DMS53 (cell line): ENCODE data around the gene CYP1B1.
A peak's percentile ranks its signal among the peaks of the same experiment; 100 is the strongest.

Experiments
- DNase-seq: peaks from one replicate; lab custom pipeline; 2025; lab: John Stamatoyannopoulos, UW

Gene CYP1B1

GRCh38 chr2:38074764-38075506, 1.0 kb downstream of the CYP1B1 start:
- DNase-seq: peak; percentile 71

DNA sequence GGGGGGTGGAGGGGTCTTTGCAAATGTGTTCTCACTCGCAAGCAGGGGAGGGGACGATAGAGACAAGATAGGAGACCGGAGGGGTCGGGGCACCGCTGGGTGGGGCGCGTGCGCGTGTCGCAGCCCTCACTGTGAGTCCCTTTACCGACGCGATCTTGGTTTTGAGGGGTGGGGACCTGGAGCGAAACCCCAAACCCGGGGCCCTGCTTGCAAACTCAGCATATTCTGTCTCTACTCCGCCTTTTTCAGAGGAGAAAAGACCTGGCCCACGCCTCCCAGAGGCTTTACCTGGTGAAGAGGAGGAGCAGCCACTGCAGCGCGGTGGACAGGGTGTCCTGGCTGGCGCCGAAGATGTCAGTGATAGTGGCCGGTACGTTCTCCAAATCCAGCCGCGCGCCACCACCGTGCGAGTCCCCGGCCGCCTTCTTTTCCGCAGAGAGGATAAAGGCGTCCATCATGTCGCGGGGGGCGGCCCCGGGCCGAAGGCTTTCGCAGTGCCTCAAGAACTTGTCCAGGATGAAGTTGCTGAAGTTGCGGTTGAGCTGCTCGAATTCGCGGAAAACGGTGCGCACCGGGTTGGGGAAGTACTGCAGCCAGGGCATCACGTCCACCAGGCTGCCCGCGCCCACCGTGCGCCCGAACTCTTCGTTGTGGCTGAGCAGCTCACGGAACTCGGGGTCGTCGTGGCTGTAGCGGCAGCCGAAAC, 1.7 kb downstream of the CYP1B1 start:
- DNase-seq: peak; percentile 36

GRCh38 chr2:38073211-38074057, 2.5 kb downstream of the CYP1B1 start:
- DNase-seq: no peak

DNA sequence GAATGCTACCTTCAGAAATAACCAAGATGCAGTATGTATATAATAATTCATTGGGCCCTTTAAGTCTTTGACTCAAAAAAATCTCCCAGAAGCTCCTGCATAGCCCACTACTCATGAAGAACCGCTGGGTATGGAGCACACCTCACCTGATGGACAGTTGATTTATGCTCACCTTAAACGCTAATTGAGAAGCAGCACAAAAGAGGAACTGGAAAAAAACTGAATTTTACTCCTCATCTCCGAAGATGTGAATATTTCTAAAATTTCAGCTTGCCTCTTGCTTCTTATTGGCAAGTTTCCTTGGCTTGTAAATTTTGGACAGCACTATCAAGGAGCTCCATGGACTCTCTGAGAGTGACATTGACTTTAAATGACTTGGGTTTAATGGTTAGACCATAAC, 5.5 kb downstream of the CYP1B1 start:
- no peak for DNase-seq

DNA sequence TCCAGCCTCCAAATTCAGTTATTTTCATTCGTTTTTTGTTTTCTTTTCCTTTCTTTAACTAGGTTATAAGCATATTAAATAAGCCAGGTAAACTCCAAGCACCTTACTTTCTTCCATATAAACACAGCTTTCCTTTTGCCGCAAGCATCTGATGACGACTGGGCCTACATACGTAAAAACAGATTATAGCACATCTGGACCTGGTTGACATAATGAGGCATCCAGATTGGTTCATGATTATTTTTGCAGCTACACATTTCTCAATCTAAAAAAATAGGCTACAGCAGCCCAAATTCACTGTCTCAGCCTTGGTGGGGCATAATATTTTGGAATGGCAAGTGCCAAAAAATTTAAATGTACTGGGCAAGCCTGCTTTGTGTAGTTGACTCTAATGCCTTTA, 7.7 kb downstream of the CYP1B1 start:
- no peak for DNase-seq

DNA sequence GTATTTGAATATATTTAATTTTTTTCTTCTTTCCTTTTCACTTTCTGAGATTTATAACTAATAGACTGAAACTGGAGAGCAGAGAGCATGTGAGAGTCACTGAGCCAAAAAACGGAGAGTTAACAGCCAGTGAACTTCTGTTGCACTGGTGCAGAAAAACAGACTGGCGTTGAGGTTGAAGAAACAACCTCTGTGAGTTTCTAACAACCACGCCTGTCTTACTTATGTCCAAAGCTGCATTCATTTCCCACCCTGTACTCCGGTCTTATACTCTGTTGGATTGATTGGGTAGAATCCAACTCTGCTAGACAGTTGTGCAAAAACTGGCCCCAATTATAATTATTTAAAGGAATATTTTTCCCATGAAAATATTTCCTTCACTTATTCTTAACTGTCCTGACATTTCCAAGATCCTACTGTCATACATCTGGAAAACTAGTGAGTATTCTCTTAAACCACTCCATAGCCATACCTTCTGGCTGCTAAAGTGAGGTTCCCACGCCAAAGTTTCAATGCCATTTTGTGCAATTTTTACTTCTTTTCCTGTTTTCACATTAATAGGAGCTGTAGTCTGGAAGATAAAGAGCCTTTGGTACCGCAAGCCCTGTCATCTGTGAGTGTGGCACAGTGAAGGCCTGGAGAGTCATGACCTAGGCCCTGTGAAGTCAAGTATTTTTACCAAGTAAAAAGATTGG, 9.4 kb downstream of the CYP1B1 start:
- no peak for DNase-seq

DNA sequence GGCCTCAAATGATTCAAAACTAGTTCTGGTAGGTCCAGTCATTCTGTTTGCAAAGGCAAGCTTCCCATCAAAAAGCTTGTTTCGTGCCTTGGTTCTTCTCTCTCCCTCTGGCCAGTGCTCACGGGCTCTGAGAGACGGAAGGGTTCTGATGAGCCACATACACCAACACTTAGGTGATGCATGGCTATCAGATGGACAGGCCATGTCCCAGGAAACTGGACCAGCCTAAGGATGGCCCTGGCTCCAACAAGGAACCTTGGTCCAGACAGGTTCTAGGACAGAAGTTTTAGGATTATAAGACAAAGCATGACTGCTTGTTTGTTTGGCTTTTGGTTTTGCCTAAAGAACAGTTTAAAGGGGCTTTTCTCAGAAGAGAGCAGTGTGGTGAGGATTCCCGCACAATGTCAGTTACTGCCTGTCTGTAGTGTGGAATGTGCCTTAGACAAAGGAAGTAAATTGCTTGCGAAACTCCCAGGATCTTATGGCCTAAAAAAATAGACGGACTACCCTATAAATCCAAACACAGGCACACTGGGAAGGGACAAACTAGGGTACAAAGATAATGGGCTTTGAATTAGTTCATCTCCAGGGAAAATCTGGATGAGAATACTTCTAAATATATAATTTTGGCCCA, 10.3 kb downstream of the CYP1B1 start:
- no peak for DNase-seq

DNA sequence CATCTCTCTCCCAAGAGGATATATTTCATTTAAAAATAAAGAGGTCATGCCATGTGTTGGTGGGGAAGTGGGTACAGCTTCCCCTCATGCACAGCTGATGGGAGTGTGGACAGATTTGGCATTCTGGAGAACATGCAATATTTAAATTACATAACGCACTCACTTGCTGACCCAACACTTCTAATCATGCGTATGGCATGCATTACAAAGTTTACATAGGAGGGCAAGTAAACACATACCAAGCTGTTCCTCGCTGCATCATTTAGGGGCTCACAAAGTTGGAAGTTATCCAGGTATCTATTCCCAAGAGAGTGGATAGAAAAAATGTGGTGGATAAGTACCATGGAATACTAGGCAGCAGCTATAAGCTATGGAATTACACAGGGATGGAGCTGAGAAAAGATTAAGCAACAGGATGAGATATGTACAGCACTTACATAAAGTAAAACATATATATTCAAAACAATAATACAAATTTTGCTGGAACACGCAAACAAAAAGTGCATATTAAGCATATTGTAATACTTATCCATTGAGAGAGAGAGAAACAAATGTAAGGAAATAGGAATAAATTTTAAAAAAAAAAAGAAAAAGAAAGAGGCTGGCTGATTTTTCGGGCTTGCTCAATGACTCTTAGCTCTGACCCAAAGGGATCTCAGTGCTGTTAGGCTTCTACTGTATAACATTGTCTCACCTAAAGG, 11.0 kb downstream of the CYP1B1 start:
- DNase-seq: no peak

DNA sequence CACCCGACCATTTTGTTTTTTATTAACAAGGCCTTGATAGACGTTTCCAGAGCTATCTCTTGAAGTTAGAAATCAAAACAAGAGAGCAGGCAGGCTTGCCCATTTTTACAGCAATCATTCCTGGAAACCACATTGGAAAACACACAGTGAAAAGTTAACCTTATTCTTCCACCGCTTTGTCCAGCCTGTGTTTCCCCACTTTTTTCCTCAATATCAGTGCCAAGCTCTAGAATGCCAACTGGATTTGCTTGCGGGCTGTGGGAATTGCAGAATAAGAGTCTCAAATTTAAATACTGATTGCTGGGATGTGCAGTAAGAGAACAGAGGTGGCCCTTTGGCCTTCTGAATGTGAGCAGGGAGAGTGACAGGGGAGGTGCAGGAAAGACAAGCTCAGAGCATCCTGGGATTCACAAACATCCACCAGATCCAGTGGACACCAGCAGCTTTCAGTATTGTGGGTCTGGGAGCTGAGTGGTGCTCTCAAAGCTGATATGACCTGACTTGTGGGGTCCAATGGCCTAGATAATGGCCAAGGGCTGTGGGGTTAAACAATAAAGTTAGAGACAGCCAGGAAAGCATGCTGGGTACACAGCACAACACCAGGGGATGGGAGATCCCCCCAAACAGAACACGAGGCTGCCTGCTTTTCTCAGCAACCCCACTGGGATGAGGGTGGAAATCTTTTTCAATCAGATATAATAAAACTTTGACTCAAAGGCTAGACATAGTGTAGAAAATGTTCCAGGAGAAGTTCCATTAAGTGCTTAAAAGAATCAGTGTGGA, 15.5 kb downstream of the CYP1B1 start:
- no peak for DNase-seq

- no peak for DNase-seq
These were observed 18.1 kb downstream of the CYP1B1 start for GRCh38 chr2:38057651-38058410.

DNA sequence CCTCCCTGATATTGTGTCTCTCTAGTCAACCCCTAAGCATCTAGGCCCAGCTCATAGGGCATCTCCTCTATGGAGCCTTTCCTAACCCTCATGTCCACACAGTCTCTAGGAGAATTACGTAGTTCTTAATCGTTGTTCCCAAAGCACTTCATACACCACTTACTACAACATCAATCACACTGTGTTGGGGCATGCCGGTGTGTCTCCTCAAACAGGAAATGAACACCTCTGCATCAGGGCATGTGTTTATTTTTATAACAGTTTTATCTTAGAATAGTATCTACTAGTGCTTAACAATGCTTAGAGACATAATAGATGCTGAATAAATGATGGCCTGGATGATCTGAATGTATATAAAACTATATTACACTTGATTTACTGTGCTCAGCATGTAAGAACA, 19.7 kb downstream of the CYP1B1 start:
- DNase-seq: no peak

- no peak for DNase-seq
These were observed 30.1 kb downstream of the CYP1B1 start for GRCh38 chr2:38045811-38046210.

GRCh38 chr2:38039121-38039910, 36.6 kb downstream of the CYP1B1 start:
- DNase-seq: no peak

GRCh38 chr2:38038682-38039081, 37.3 kb downstream of the CYP1B1 start:
- DNase-seq: peak; percentile 24

- peak; percentile 58 for DNase-seq
These were observed 38.0 kb downstream of the CYP1B1 start for GRCh38 chr2:38037757-38038621.

GRCh38 chr2:38037325-38037724, 38.6 kb downstream of the CYP1B1 start:
- no peak for DNase-seq

DNA sequence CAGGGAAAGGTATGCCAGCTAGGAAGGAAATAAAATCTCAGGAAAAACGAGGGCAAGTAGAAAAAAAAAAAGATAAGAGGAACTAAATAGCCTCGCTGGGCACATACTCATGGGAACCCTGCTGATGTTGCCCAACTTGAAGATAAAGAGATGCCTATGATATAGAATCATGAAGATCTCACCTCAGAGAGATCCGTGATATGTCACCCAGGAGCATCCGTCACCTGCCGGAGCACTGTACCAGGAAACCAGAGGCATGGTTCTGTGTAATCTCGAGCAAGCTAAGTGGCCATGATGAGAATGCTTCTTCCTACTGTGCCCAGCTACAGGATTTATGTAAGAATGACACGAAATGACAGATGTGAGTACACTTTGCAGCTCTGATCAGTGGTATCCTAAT, 40.0 kb downstream of the CYP1B1 start:
- no peak for DNase-seq

DNA sequence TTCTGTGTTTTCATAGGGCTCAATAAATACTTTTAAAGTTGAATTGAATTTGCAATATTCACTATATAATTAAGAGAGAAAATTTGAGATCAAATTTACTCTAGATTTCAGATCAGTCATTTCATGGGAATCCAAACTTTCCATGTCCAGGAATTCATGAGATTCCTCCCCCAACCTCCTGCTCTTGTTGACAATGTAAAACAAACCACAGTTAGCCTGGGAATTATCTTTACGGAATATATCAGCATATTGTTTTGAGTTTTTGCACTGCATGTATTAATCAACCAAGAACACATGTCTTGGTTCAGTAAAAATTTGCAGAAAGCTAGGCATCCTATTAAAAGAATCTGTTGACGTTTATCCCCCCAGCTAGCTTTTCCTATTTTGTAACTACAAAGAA, 42.3 kb downstream of the CYP1B1 start:
- no peak for DNase-seq
